ENCODE measurements around the gene GPRIN3.

GPRIN3 gene

GRCh38 chr4:89352541-89352940 is 44.9 kb upstream of the GPRIN3 start (continued):
- TF ChIP-seq GLIS1 (tag by site-specific recombination; IDR thresholded peaks at IDR 0.05), result no peak
- TF ChIP-seq ZFHX2 (tag by site-specific recombination; conservative IDR thresholded peaks at IDR 0.05), result no peak
- TF ChIP-seq ZNF112 (tag by site-specific recombination; IDR thresholded peaks at IDR 0.05), result no peak
- TF ChIP-seq ZNF514 (tag by site-specific recombination; IDR thresholded peaks at IDR 0.05), result no peak
- no peak for TF ChIP-seq KLF16 (tag by site-specific recombination; IDR thresholded peaks at IDR 0.05)
- TF ChIP-seq ZNF248 (tag by site-specific recombination; IDR thresholded peaks at IDR 0.05), result no peak
- no peak for TF ChIP-seq ZNF133 (tag by site-specific recombination; IDR thresholded peaks at IDR 0.05)

- Histone ChIP-seq H3K4me3 (ENCODE audit: low read depth, low read length) (no peak overlapping the region), H3K4me1 (ENCODE audit: control insufficient read depth, insufficient read depth, low read length) (0 out of 2 replicates have a peak, but pooled peaks cover 3% of the 10 kb centered on the region), H3K27ac (ENCODE audit: extremely low read depth, low read depth, low read length) (no peak overlapping the region), H3K9me3 (ENCODE audit: control insufficient read depth, insufficient read depth, low read depth, low read length) (no peaks in the 10 kb centered on the region), H3K36me3 (ENCODE audit: control insufficient read depth in 2 of 2, insufficient read depth in 1 of 2, low read length in 2 of 2) (no peaks in the 10 kb centered on the region)
- no peak for TF ChIP-seq HOXD13 (CRISPR knock-in tag; IDR thresholded peaks at IDR 0.05; ENCODE audit: borderline replicate concordance)
- ChIA-PET POLR2A (no interaction called here), CTCF (no interaction called here)
Observed at GRCh38 chr4:89351201-89351600, 43.6 kb upstream of the GPRIN3 start.

- Histone ChIP-seq H3K4me1 (ENCODE audit: control insufficient read depth, insufficient read depth, low read length) (no peaks in the 10 kb centered on the region), H3K4me3 (ENCODE audit: low read depth, low read length) (no peak overlapping the region), H3K27ac (ENCODE audit: extremely low read depth, low read depth, low read length) (no peak overlapping the region), H3K36me3 (ENCODE audit: control insufficient read depth in 2 of 2, insufficient read depth in 1 of 2, low read length in 2 of 2) (no peaks in the 10 kb centered on the region), H3K9me3 (ENCODE audit: control insufficient read depth, insufficient read depth, low read depth, low read length) (no peaks in the 10 kb centered on the region)
- POLR2A ChIA-PET, result interaction anchor here (0.6 kb wide), 1 partner anchor 51 kb away, joined by 3 read pairs; no protein-coding TSS in a partner anchor
- TF ChIP-seq ZNF214 (tag by site-specific recombination; IDR thresholded peaks at IDR 0.05; ENCODE audit: borderline replicate concordance), result no peak
- TF ChIP-seq SETDB1 (IDR thresholded peaks at IDR 0.05; ENCODE audit: insufficient read length, low read length), result peak; percentile 84
- CTCF ChIA-PET, result no interaction called here
Observed at GRCh38 chr4:89347363-89348025, 39.9 kb upstream of the GPRIN3 start.

GRCh38 chr4:89344571-89344970 is 37.0 kb upstream of the GPRIN3 start:
- H3K36me3 ChIP-seq (ENCODE audit: control insufficient read depth in 2 of 2, insufficient read depth in 1 of 2, low read length in 2 of 2), result no peaks in the 10 kb centered on the region
- ChIA-PET CTCF (interaction anchor here (0.5 kb wide), 1 partner anchor 186 kb away, joined by 3 read pairs; no protein-coding TSS in a partner anchor), POLR2A (no interaction called here)
- H3K4me1 ChIP-seq (ENCODE audit: control insufficient read depth, insufficient read depth, low read length), result no peaks in the 10 kb centered on the region
- H3K27ac ChIP-seq (ENCODE audit: extremely low read depth, low read depth, low read length), result no peak overlapping the region
- H3K9me3 ChIP-seq (ENCODE audit: control insufficient read depth, insufficient read depth, low read depth, low read length), result no peaks in the 10 kb centered on the region
- H3K4me3 ChIP-seq (ENCODE audit: low read depth, low read length), result no peak overlapping the region
- TF ChIP-seq ZNF670 (tag by site-specific recombination; IDR thresholded peaks at IDR 0.05; ENCODE audit: low read depth), result no peak
- no peak for TF ChIP-seq ZNF521 (tag by site-specific recombination; IDR thresholded peaks at IDR 0.05)
- no peak for TF ChIP-seq ZNF24 (tag by site-specific recombination; IDR thresholded peaks at IDR 0.05)
- no peak for TF ChIP-seq ZNF580 (tag by site-specific recombination; IDR thresholded peaks at IDR 0.05)
- no peak for TF ChIP-seq ZNF16 (tag by site-specific recombination; IDR thresholded peaks at IDR 0.05; ENCODE audit: low read depth)
- TF ChIP-seq ZNF623 (tag by site-specific recombination; IDR thresholded peaks at IDR 0.05), result no peak
- no peak for TF ChIP-seq ZNF513 (tag by site-specific recombination; IDR thresholded peaks at IDR 0.05)
- TF ChIP-seq PRDM10 (tag by site-specific recombination; IDR thresholded peaks at IDR 0.05), result no peak
- TF ChIP-seq IKZF3 (tag by site-specific recombination; IDR thresholded peaks at IDR 0.05), result no peak
- TF ChIP-seq ZNF701 (tag by site-specific recombination; IDR thresholded peaks at IDR 0.05), result no peak
- no peak for TF ChIP-seq ELK4 (IDR thresholded peaks at IDR 0.05; ENCODE audit: borderline replicate concordance, low read depth, low read length)
- TF ChIP-seq ZNF155 (tag by site-specific recombination; IDR thresholded peaks at IDR 0.05), result no peak
- no peak for TF ChIP-seq ZNF416 (tag by site-specific recombination; IDR thresholded peaks at IDR 0.05)

Measured in HEK293 (cell line).